ENCODE measurements around the gene FKBP6. TPM values are rescaled to one million over a fixed set of nuclear protein-coding genes. Genes with fewer than 3 reads are reported as not detected.
"Not testable (repeated sequence)": the region's sequence is repeated elsewhere in the genome, so short reads cannot be mapped to it uniquely, and the experiment has no call there.

FKBP6 gene
- total RNA-seq, 2 donors from 2014 or later: not detected

GRCh38 chr7:73319541-73319940, 8.4 kb upstream of the FKBP6 start:
- intact Hi-C loops (cut with DNase I, micrococcal nuclease); ATAC-seq: not testable (repeated sequence)

GRCh38 chr7:73320009-73320408, 8.0 kb upstream of the FKBP6 start:
- not testable (repeated sequence) for ATAC-seq, DNase-seq
- intact Hi-C loops (cut with DNase I, micrococcal nuclease): loop anchor here in 1 of 2 donors (5.0 kb wide), 1 partner anchor 132 kb away; no protein-coding TSS in a partner anchor

More at GRCh38 chr7:73319541-73319940, 8.4 kb upstream of the FKBP6 start:
- DNase-seq: not testable (repeated sequence)

GRCh38 chr7:73323434-73324080, 4.4 kb upstream of the FKBP6 start:
- intact Hi-C loops (cut with DNase I, micrococcal nuclease): loop anchor here in 1 of 2 donors (5.0 kb wide), 1 partner anchor 129 kb away; no protein-coding TSS in a partner anchor
- DNase-seq: not testable (repeated sequence)
- ATAC-seq: peak; percentile 20

DNA sequence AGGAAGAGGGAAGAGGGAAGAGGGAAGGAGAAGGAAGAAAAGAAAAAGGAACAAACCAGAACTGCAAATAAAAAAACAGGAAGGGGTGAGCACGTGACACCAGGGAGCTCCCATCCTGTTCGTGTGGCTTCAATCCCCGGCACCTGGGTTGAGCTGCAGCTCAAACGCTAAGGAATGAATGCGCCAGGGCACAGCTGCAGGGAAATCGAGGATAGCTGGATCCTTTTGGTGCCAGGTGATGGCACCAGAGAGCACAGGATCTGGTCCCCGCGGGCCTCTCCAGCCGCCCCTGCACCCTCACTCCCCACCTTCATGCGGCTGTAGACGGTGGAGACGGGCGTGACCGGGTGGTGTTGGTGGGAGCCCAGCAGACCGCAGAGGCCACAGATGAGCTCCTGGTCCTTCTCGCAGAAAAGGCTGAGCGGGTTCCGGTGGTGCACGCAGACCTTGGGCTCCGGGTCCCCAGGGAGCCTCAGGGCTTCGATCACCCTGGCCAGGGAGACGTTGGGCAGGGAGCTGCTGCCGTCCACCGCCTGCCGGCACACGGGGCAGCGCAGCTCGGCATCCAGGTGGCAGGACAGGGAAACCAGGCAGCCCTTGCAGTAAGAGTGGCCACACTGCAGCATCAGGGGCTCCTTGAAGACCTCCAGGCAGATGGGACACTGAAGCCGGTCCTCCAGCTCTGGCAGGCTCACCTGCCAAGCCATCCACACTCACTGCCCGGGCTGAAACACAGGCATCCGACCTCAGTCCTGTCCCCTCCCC, 3.7 kb upstream of the FKBP6 start:
- DNase-seq: peak; percentile 37 to 57
- intact Hi-C loops (cut with DNase I, micrococcal nuclease): loop anchor here in 1 of 2 donors (5.0 kb wide), 1 partner anchor 128 kb away; no protein-coding TSS in a partner anchor
- ATAC-seq: peak; percentile 83

- DNase-seq; ATAC-seq; intact Hi-C loops (cut with DNase I, micrococcal nuclease): not testable (repeated sequence)
These were observed 2.5 kb upstream of the FKBP6 start for GRCh38 chr7:73325424-73325823.

- DNase-seq; intact Hi-C loops (cut with DNase I, micrococcal nuclease); ATAC-seq: not testable (repeated sequence)
These were observed 512 bp upstream of the FKBP6 start for GRCh38 chr7:73327449-73327848.

DNA sequence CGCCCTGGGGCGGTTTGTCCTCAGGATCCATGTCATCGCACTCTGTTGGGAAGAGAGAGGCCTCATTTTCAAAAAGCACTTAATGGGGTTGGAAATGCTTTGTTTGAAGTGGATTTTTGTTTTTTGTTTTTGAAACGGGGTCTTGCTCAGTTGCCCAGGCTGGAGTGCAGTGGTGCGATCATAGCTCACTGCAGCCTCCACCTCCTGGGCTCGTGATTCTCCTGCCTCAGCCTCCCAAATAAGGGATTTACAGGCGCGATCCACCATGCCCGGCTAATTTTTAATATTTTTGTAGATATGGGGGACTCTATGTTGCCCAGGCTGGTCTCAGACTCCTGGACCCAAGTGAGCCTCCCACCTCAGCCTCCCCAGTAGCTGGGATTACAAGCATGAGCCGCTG, 735 bp downstream of the FKBP6 start:
- DNase-seq: no peak
- ATAC-seq: no peak
- intact Hi-C loops (cut with DNase I, micrococcal nuclease): no loop called here

GRCh38 chr7:73329861-73330581, 2.1 kb downstream of the FKBP6 start:
- intact Hi-C loops (cut with DNase I, micrococcal nuclease): no loop called here
- ATAC-seq: no peak
- DNase-seq: no peak

GRCh38 chr7:73330772-73331171, 2.8 kb downstream of the FKBP6 start:
- no peak for ATAC-seq
- intact Hi-C loops (cut with DNase I, micrococcal nuclease): no loop called here
- no peak for DNase-seq

GRCh38 chr7:73332447-73332846, 4.5 kb downstream of the FKBP6 start:
- DNase-seq: no peak
- ATAC-seq: no peak
- intact Hi-C loops (cut with DNase I, micrococcal nuclease): no loop called here

DNA sequence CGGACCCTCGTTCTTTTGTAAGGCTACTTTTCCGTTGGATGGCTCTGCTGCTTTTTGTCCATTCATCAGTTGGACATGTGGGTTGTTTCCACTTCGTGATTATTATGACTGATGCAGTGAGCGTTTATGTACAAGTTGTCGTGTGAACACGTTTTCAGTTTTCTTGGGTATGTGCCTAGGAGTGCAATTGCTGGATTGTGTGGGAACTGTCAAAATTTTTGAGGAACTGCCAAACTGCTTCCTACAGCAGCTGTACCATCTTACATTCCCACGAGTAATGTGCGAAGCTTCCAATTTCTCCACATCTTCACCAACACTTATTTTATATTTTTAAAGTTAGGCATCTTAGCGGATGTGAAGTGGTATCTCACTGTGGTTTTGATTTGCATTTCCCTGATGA, 10.4 kb downstream of the FKBP6 start:
- DNase-seq (no peak), ATAC-seq (no peak)
- intact Hi-C loops (cut with DNase I, micrococcal nuclease): no loop called here

GRCh38 chr7:73340514-73340913, 12.6 kb downstream of the FKBP6 start:
- ATAC-seq (no peak), DNase-seq (no peak)
- intact Hi-C loops (cut with DNase I, micrococcal nuclease): no loop called here

- ATAC-seq: no peak
- DNase-seq: no peak
- intact Hi-C loops (cut with DNase I, micrococcal nuclease): no loop called here
These were observed 13.9 kb downstream of the FKBP6 start for GRCh38 chr7:73341877-73342276.

GRCh38 chr7:73342645-73343044, 14.7 kb downstream of the FKBP6 start:
- DNase-seq (no peak), ATAC-seq (peak; percentile 53)
- intact Hi-C loops (cut with DNase I, micrococcal nuclease): no loop called here

DNA sequence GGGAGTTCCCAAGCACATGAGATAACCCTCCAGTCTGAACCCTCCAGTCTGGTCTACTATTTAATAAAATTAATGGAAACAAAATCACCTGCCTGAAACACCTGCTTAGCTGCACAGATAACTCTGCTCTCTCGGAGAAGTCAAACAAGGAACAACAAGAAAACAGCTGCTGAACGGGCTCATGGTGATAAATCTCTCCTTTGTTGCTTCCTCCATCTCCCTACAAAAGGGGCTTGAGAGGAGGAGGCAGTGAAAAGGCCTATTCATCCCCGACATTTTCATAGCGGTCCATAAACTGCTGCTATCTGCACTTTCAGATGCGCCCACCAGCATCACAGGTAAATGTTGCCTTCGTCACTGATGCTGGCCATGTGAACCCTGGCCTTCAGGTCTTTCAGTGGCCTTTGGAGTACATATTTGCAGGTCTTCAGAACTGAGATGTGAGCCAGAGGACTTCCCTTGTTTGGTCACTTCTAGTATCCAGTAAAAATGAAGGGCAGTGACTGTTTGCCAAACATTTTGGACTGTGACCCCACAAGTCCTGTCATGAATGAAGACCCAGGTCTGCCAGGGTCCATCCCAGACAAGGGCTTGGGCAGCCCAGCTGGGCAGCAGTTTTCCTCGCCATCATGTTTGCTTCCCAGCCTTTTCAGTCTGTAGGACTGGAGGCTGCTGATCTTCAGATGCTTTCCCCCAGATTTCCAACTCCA, 15.9 kb downstream of the FKBP6 start:
- DNase-seq (no peak), ATAC-seq (no peak)
- intact Hi-C loops (cut with DNase I, micrococcal nuclease): no loop called here

DNA sequence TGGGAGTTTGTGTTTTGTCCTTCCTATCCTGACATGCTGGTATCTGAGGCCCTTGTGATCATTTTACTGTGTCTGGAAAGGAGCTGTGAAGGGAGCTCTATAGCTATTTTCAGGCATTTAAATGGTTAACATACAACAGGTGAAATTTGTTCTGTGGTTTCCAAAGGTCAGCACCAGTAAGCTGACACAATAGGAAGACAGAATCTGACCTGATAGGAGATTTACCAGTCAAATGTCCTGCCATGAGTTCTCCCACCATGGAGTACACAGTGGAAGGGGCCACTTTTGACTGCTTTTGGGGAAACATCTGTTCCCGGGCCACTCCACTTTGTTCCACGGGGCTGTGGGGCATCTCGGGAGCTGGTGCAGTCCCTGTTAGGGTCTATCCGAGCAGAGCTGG, 17.6 kb downstream of the FKBP6 start:
- intact Hi-C loops (cut with DNase I, micrococcal nuclease): no loop called here
- no peak for DNase-seq

GRCh38 chr7:73345951-73346350, 18.0 kb downstream of the FKBP6 start:
- ATAC-seq (no peak), DNase-seq (no peak)
- intact Hi-C loops (cut with DNase I, micrococcal nuclease): no loop called here

More for the DNA sequence above, 17.6 kb downstream of the FKBP6 start:
- no peak for ATAC-seq

DNA sequence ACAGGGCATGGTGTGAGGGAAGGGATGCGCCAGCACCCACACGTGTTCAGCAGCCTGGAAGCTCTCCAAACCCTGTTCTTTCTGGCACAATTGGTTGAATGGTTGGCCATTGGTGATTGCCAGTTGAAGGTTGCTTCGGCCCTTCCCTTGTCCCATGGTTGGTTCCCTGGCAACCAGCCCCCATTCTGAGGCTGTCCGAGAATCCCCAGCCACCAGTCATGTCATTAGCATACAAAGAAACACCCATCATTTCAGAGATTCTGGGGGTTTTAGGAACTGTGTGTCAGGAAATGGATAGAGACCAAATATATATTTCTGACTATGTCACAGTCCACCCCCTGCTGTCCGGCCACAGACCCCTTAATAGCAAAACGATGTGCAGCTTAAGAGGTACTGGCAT, 21.8 kb downstream of the FKBP6 start:
- DNase-seq: no peak
- intact Hi-C loops (cut with DNase I, micrococcal nuclease): no loop called here
- ATAC-seq: no peak

Data from left colon (tissue), 2 donors.